ENCODE data around the gene GREM1.
A peak's percentile ranks its signal among the peaks of the same experiment; 100 is the strongest.

The GREM1 gene

GRCh38 chr15:32717426-32718226 lies at the start of gene GREM1:
TSS of gene GREM1 (plus strand) at chr15:32718004. CDS start at chr15:32730691, 12,687 bp downstream.
- Histone ChIP-seq H4K20me1 (ENCODE audit: insufficient read depth, low read length) (no peaks in the 10 kb centered on the region), H3F3A (ENCODE audit: insufficient read depth, low read length) (peaks cover 5% of the 10 kb centered on the region; the same call in 1 of the 2 replicates), H3K4me2 (ENCODE audit: low read depth, low read length) (peak within 1 kb of the TSS; percentile 7; the same call in 1 of the 2 replicates), H3K27ac (ENCODE audit: low read length) (no peak within 1 kb of the TSS), H3K79me2 (ENCODE audit: low read length) (no peaks in the 10 kb centered on the region), H3K9me3 (replicated peaks; ENCODE audit: insufficient read depth, low read length) (no peaks in the 10 kb centered on the region), H3K4me3 (ENCODE audit: low read length) (no peak within 1 kb of the TSS), H3K9me2 (replicated peaks; ENCODE audit: insufficient read depth, low read length) (no peaks in the 10 kb centered on the region), H3K36me3 (replicated peaks; ENCODE audit: insufficient read depth, low read length) (no peaks in the 10 kb centered on the region), H2AFZ (ENCODE audit: low read length) (no peak within 1 kb of the TSS), H3K9ac (ENCODE audit: low read length) (no peak within 1 kb of the TSS), H3K27me3 (replicated peaks; ENCODE audit: insufficient read depth, low read length) (peaks cover 15% of the 10 kb centered on the region), H3K4me1 (ENCODE audit: low read length) (peaks cover 9% of the 10 kb centered on the region)
- TF ChIP-seq EZH2 (optimal IDR thresholded peaks at IDR 0.05; ENCODE audit: low read depth, low read length) (no peak), CTCF (IDR thresholded peaks at IDR 0.05; ENCODE audit: low read length) (no peak), EZH2phosphoT487 (IDR thresholded peaks at IDR 0.05; ENCODE audit: low read length) (no peak)
- no peak for DNase-seq

- Histone ChIP-seq H3K27ac (ENCODE audit: low read length) (no peak overlapping the region), H4K20me1 (ENCODE audit: insufficient read depth, low read length) (no peaks in the 10 kb centered on the region), H3K4me3 (ENCODE audit: low read length) (no peak overlapping the region), H3K36me3 (replicated peaks; ENCODE audit: insufficient read depth, low read length) (no peaks in the 10 kb centered on the region), H3K4me2 (ENCODE audit: low read depth, low read length) (no peak overlapping the region), H3K79me2 (ENCODE audit: low read length) (no peaks in the 10 kb centered on the region), H3F3A (ENCODE audit: insufficient read depth, low read length) (no peaks in the 10 kb centered on the region), H3K9ac (ENCODE audit: low read length) (no peak overlapping the region), H2AFZ (ENCODE audit: low read length) (no peak overlapping the region), H3K9me3 (replicated peaks; ENCODE audit: insufficient read depth, low read length) (no peaks in the 10 kb centered on the region), H3K9me2 (replicated peaks; ENCODE audit: insufficient read depth, low read length) (no peaks in the 10 kb centered on the region), H3K4me1 (ENCODE audit: low read length) (no peaks in the 10 kb centered on the region), H3K27me3 (replicated peaks; ENCODE audit: insufficient read depth, low read length) (no peaks in the 10 kb centered on the region)
- no peak for DNase-seq
- TF ChIP-seq EZH2 (optimal IDR thresholded peaks at IDR 0.05; ENCODE audit: low read depth, low read length) (no peak), EZH2phosphoT487 (IDR thresholded peaks at IDR 0.05; ENCODE audit: low read length) (no peak), CTCF (IDR thresholded peaks at IDR 0.05; ENCODE audit: low read length) (no peak)
Observed at GRCh38 chr15:32668942-32669341, 48.9 kb upstream of the GREM1 start.

- no peaks in the 10 kb centered on the region for H3K9me3 ChIP-seq (replicated peaks; ENCODE audit: insufficient read depth, low read length)
- no peaks in the 10 kb centered on the region for H3K9me2 ChIP-seq (replicated peaks; ENCODE audit: insufficient read depth, low read length)
- H3K27me3 ChIP-seq (replicated peaks; ENCODE audit: insufficient read depth, low read length), result no peaks in the 10 kb centered on the region
- H2AFZ ChIP-seq (ENCODE audit: low read length), result no peak overlapping the region
- TF ChIP-seq CTCF (IDR thresholded peaks at IDR 0.05; ENCODE audit: low read length), result no peak
- no peak for TF ChIP-seq EZH2 (optimal IDR thresholded peaks at IDR 0.05; ENCODE audit: low read depth, low read length)
- no peak for TF ChIP-seq EZH2phosphoT487 (IDR thresholded peaks at IDR 0.05; ENCODE audit: low read length)
- H3K4me3 ChIP-seq (ENCODE audit: low read length), result no peak overlapping the region
- no peaks in the 10 kb centered on the region for H3K4me1 ChIP-seq (ENCODE audit: low read length)
- no peak overlapping the region for H3K4me2 ChIP-seq (ENCODE audit: low read depth, low read length)
- no peaks in the 10 kb centered on the region for H3K36me3 ChIP-seq (replicated peaks; ENCODE audit: insufficient read depth, low read length)
- no peaks in the 10 kb centered on the region for H3K79me2 ChIP-seq (ENCODE audit: low read length)
- H3F3A ChIP-seq (ENCODE audit: insufficient read depth, low read length), result no peaks in the 10 kb centered on the region
- H3K27ac ChIP-seq (ENCODE audit: low read length), result no peak overlapping the region
- no peaks in the 10 kb centered on the region for H4K20me1 ChIP-seq (ENCODE audit: insufficient read depth, low read length)
- DNase-seq, result no peak
- no peak overlapping the region for H3K9ac ChIP-seq (ENCODE audit: low read length)
Observed at GRCh38 chr15:32669896-32670611, 47.8 kb upstream of the GREM1 start.
